K562 (cell line): ENCODE results near the gene NEDD4L. TPM values are rescaled to one million over a fixed set of nuclear protein-coding genes. Genes with fewer than 3 reads are reported as not detected.

Experiments used
- ATAC-seq: fragments of 200-7000 bp; cut with Tn5 transposase; 3 replicates; pipeline ENCODE4 v1.9.1; 2020; ENCODE audit warnings: moderate library complexity
- BruUV-seq: library from RNA; stranded (reverse); fragments of 400-500 nt; replicated peaks from 2 replicates; lab custom pipeline; 2021; lab: Mats Ljungman, UMichigan
- CTCF ChIA-PET: fragments of 300-600 bp; formaldehyde crosslinking; extraction: SDS; loops from one replicate; lab custom pipeline; 2021; ENCODE audit warnings: low intra/inter-chr PET ratio; lab: Yijun Ruan, JAX
- POLR2A ChIA-PET: fragments of 300-600, 350-650 bp; sonication (Branson Sonifier 250); formaldehyde crosslinking; extraction: SDS; loops from one replicate; lab custom pipeline; 2021; ENCODE audit warnings: antibody characterized with exemption, inconsistent platforms; lab: Yijun Ruan, JAX
- DNase-seq, 4 experiments: peaks; one replicate each; pipeline versions ENCODE4 v3.0.0 to v3.0.0-alpha.2; 2011 to 2018; ENCODE audit warnings: low spot score in 3 of 4, mixed read lengths in 3 of 4; ENCODE audit errors: extremely low read depth in 1 of 4
- FAIRE-seq: peaks from 2 replicates; lab custom pipeline; 2011; peaks lifted over from hg19 to GRCh38; lab: Jason Lieb, UNC
- H2AFZ ChIP-seq: 2 replicates; pipeline ENCODE4 v1.6.0; 2011; ENCODE audit warnings: low read depth, low read length, control low read depth, inconsistent platforms
- H3K27ac ChIP-seq: fragments of 200-600 bp; 3 replicates; pipeline ENCODE4 v1.8.0; 2011; ENCODE audit warnings: low read depth, mild to moderate bottlenecking, control low read depth, inconsistent platforms, low read length, moderate library complexity, mixed read lengths; ENCODE audit errors: extremely low read depth
- H3K27me3 ChIP-seq, 2 experiments: fragments of 300-600 bp in 1 of 2; 2 replicates in 1 of 2; 3 replicates in 1 of 2; pipeline versions ENCODE4 v1.6.0 to v1.8.0; 2011; ENCODE audit warnings: inconsistent platforms in 2 of 2, low read length in 2 of 2, mild to moderate bottlenecking in 1 of 2, mixed read lengths in 1 of 2, moderate library complexity in 1 of 2; ENCODE audit not compliant: control insufficient read depth in 2 of 2, insufficient read depth in 2 of 2
- H3K36me3 ChIP-seq: fragments of 300-600 bp; 3 replicates; pipeline ENCODE4 v1.8.0; 2011; ENCODE audit warnings: mild to moderate bottlenecking, low read length, inconsistent platforms; ENCODE audit not compliant: control insufficient read depth, insufficient read depth
- H3K4me1 ChIP-seq, 2 experiments: fragments of 200-600 bp in 1 of 2; replicated peaks in 1 of 2; 2 replicates in 1 of 2; 3 replicates in 1 of 2; pipeline versions ENCODE4 v1.5.1 to v1.8.0; 2011; ENCODE audit warnings: inconsistent platforms in 2 of 2, low read length in 2 of 2, mild to moderate bottlenecking in 1 of 2, mixed read lengths in 1 of 2, moderate library complexity in 1 of 2; ENCODE audit not compliant: control insufficient read depth in 2 of 2, insufficient read depth in 2 of 2
- H3K4me2 ChIP-seq: 2 replicates; pipeline ENCODE4 v1.6.1; 2011; ENCODE audit warnings: low read length, control low read depth, inconsistent platforms, mixed read lengths; ENCODE audit not compliant: insufficient read depth
- H3K4me3 ChIP-seq: fragments of 200-600 bp; sonication (generic), shearing (Covaris generic); 2 replicates; pipeline ENCODE4 v1.5.1; 2016; ENCODE audit warnings: control low read depth, inconsistent platforms
- H3K79me2 ChIP-seq: fragments of 200-600 bp; 3 replicates; pipeline ENCODE4 v1.8.0; 2011; ENCODE audit warnings: low read length, inconsistent platforms; ENCODE audit not compliant: control insufficient read depth, insufficient read depth
- H3K9ac ChIP-seq, 2 experiments: 2 replicates each; pipeline versions ENCODE4 v1.6.0 to v1.6.1; 2011; ENCODE audit warnings: low read depth in 2 of 2, low read length in 2 of 2, control low read depth in 1 of 2, inconsistent platforms in 1 of 2, mild to moderate bottlenecking in 1 of 2, mixed read lengths in 1 of 2; ENCODE audit not compliant: insufficient read depth in 1 of 2
- H3K9me1 ChIP-seq: one replicate; pipeline ENCODE4 v1.6.0; 2011; ENCODE audit warnings: inconsistent platforms, mild to moderate bottlenecking, low read length, moderate library complexity; ENCODE audit not compliant: control insufficient read depth, insufficient read depth
- H3K9me3 ChIP-seq: replicated peaks from 2 replicates; pipeline ENCODE4 v1.5.1; 2011; ENCODE audit warnings: low read depth, low read length, inconsistent platforms; ENCODE audit not compliant: control insufficient read depth, insufficient read depth
- H4K20me1 ChIP-seq: replicated peaks from 2 replicates; pipeline ENCODE4 v1.6.1; 2011; ENCODE audit warnings: low read length, inconsistent platforms, mixed read lengths; ENCODE audit not compliant: control insufficient read depth, insufficient read depth
- GATA2 ChIP-seq: sonication (generic); formaldehyde crosslinking; IDR thresholded peaks from 2 replicates; pipeline ENCODE4 v1.4.0; 2020; ENCODE audit warnings: mild to moderate bottlenecking, missing genetic modification reagents
- GTF2F1 ChIP-seq: IDR thresholded peaks from 2 replicates; pipeline ENCODE4 v1.6.1; 2011; ENCODE audit warnings: low read depth, low read length, improper control_type of control experiment
- MECOM ChIP-seq: fragments of 250-450 bp; sonication (Bioruptor Pico); IDR thresholded peaks from 2 replicates; pipeline ENCODE4 v1.8.0; 2022; ENCODE audit warnings: inconsistent platforms
- MED1 ChIP-seq: sonication (generic); formaldehyde crosslinking; IDR thresholded peaks from 2 replicates; pipeline ENCODE4 v1.8.1; 2023; ENCODE audit warnings: missing genetic modification reagents, borderline replicate concordance
- RFX5 ChIP-seq: IDR thresholded peaks from 2 replicates; pipeline ENCODE4 v1.6.1; 2011; ENCODE audit warnings: low read depth, mild to moderate bottlenecking, improper control_type of control experiment, low read length
- TAF1 ChIP-seq: IDR thresholded peaks from 2 replicates; pipeline ENCODE4 v1.6.1; 2011; ENCODE audit warnings: mild to moderate bottlenecking, low read length, moderate library complexity; ENCODE audit not compliant: insufficient read depth, control insufficient read depth, severe bottlenecking; ENCODE audit errors: extremely low read depth
- TAF9B ChIP-seq: fragments of 450-650 bp; IDR thresholded peaks from 2 replicates; pipeline ENCODE4 v1.6.1; 2018; ENCODE audit warnings: mild to moderate bottlenecking; ENCODE audit not compliant: partially characterized antibody
- ZNF239 ChIP-seq: fragments of 250-450 bp; sonication (Bioruptor Pico); IDR thresholded peaks from 2 replicates; pipeline ENCODE4 v1.4.0; 2020; ENCODE audit warnings: mild to moderate bottlenecking
- WGBS: fragments of 100-300 bp; shearing (Covaris generic); methylation state at CpG from one replicate; pipeline ENCODE4 v1.1.6; 2016; ENCODE audit warnings: low coverage, mixed read lengths; ENCODE audit not compliant: insufficient coverage; ENCODE audit errors: missing lambda C conversion rate; 5-methylcytosine and 5-hydroxymethylcytosine counted together
- in situ Hi-C: fragments of 300-500 bp; cut with MboI; formaldehyde crosslinking; loops from 4 replicates; pipeline ENCODE4 v1.15.0; 2018; ENCODE audit warnings: inconsistent platforms, mixed read lengths
- intact Hi-C: fragments of 100-400 bp; cut with micrococcal nuclease; formaldehyde crosslinking; loops from 2 replicates; pipeline ENCODE4 v1.14.2; 2022
- polyA plus RNA-seq, 8 experiments: library from polyadenylated mRNA; depleted of rRNA in 4 of 8; stranded (reverse) in 5 of 8; unstranded in 3 of 8; fragments of >200 nt; fragmentation: Nextera tagmentation in 2 of 8; fragmentation: Illumina TruSeq in 1 of 8; extraction: Ambion mirVana in 2 of 8; extraction: Trizol in 1 of 8; gene quantifications; 2 replicates each; pipeline versions ENCODE4 v1.2.1 to v1.2.3, GENCODE V29; 2011 to 2014; ENCODE audit warnings: inconsistent platforms in 1 of 8, missing spikeins in 1 of 8
- total RNA-seq, 7 experiments: library from RNA; depleted of rRNA in 6 of 7; stranded (reverse); fragments of >200 nt in 6 of 7; fragmentation: Illumina TruSeq in 2 of 7; extraction: Trizol in 2 of 7; gene quantifications; 2 replicates each; pipeline versions ENCODE4 v1.2.1 to v1.2.3, GENCODE V29; 2011 to 2021; ENCODE audit warnings: low replicate concordance in 1 of 7
- TF ChIP-seq, protein P1 (sequence below): sonication (generic); formaldehyde crosslinking; IDR thresholded peaks from 2 replicates; pipeline ENCODE4 v1.8.0; 2022; ENCODE audit warnings: mild to moderate bottlenecking, missing genetic modification reagents
- TF ChIP-seq, protein P2 (sequence below): fragments of 250-450 bp; sonication (Bioruptor Pico); IDR thresholded peaks from 2 replicates; pipeline ENCODE4 v1.8.0; 2022; ENCODE audit warnings: moderate library complexity, mild to moderate bottlenecking, inconsistent platforms

NEDD4L gene
- total and polyA plus RNA-seq, 9 of the 15 experiments (the other 6 are each of a cell fraction or from before 2014, with no cell fraction given): 8.1 to 33.4 (median 19.9) TPM

DNA sequence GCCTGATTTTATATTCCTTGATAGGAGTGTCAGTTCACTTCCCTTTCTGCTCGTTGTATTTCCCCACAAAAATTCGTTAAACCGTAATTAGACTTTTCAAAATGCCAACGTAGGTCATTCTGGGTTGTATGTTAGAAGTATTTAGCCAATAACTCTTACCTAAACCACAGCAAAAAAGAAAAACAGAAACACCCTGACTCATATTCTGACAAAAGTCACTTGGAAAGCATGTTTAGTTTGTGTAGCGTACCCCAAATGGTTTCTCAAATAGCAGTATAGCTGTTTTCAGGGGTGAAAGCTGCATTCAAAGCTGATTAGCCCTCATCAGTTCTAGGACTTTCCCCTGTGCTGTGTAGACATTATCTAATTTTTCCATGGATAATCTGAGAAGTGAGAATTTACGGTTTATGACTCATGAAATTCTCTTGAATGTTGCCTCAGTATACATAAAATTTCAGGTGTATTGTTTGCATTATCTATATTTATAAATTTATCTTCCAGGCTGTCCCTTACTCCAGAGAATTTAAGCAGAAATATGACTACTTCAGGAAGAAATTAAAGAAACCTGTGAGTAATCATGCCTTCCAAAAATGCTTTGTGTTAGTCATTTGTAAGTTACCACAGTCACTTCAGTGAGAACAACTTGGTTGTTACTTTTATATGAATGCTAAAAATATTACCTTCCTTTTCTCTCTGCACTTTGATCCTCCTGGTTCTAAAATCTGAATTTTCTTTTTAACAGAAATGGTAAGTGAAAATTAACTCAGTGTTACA is 319.9 kb downstream of the NEDD4L start (continued):
- TF ChIP-seq ZNF239 (CRISPR knock-in tag): no peak
- TF ChIP-seq, protein P1, sequence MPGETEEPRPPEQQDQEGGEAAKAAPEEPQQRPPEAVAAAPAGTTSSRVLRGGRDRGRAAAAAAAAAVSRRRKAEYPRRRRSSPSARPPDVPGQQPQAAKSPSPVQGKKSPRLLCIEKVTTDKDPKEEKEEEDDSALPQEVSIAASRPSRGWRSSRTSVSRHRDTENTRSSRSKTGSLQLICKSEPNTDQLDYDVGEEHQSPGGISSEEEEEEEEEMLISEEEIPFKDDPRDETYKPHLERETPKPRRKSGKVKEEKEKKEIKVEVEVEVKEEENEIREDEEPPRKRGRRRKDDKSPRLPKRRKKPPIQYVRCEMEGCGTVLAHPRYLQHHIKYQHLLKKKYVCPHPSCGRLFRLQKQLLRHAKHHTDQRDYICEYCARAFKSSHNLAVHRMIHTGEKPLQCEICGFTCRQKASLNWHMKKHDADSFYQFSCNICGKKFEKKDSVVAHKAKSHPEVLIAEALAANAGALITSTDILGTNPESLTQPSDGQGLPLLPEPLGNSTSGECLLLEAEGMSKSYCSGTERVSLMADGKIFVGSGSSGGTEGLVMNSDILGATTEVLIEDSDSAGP: no peak
- TF ChIP-seq TAF1: no peak

DNA sequence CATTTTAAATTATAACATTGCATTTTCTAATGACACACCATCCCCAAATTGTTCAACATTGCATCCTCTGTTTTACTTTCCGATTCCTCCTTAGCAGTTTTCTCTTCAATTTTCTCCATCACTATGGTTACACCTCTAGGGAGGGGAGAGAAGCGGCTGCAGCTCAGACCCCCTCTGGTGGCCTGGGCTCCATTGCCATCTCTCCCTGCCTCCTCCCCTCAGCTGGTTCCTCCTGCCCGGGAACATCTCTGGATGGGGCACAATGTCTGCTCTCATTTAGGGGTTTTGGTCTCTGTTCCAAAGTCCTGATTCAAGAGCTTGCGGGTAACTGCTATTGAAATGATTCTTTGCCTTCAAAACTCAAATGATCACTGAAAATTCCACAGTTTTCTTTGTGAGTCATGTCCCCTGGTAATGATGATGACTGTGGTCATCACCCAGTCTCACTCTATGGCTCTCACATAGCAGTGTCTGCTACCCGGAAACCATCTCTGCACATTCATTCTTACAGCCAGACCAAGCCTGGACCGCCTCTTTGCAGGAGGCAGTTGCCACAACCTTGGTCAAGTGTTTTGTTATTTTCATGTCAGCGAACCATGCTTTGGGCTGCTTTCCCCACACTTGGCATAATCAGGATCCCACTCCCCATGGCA is 321.0 kb downstream of the NEDD4L start:
- no peak overlapping the region for H3K4me3 ChIP-seq
- FAIRE-seq (no peak), DNase-seq (no peak), ATAC-seq (no peak)
- H3K9me3 ChIP-seq: no peaks in the 10 kb centered on the region
- H3K79me2 ChIP-seq: no peaks in the 10 kb centered on the region
- no TSS peak for BruUV-seq
- TF ChIP-seq GTF2F1 (no peak), TAF9B (no peak), MECOM (CRISPR knock-in tag) (no peak), MED1 (no peak), RFX5 (no peak), GATA2 (no peak)
- TF ChIP-seq, protein P2, sequence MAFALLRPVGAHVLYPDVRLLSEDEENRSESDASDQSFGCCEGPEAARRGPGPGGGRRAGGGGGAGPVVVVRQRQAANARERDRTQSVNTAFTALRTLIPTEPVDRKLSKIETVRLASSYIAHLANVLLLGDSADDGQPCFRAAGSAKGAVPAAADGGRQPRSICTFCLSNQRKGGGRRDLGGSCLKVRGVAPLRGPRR (CRISPR knock-in tag): no peak
- H4K20me1 ChIP-seq: no peaks in the 10 kb centered on the region
- no peaks in the 10 kb centered on the region for H3K9me1 ChIP-seq
- intact Hi-C loops: no loop called here
- H3K36me3 ChIP-seq: peaks cover 9% of the 10 kb centered on the region; the same call in 1 of the 3 replicates
- H3K4me1 ChIP-seq: no peaks in the 10 kb centered on the region
- H3K9ac ChIP-seq: no peak overlapping the region
- no peak overlapping the region for H3K27ac ChIP-seq
- H3K4me2 ChIP-seq: no peak overlapping the region
- no peaks in the 10 kb centered on the region for H3K27me3 ChIP-seq
- ChIA-PET POLR2A (no interaction called here), CTCF (no interaction called here)
- in situ Hi-C loops: no loop called here
- 81% methylated on average over 7 of the region's 7 CpGs for WGBS
- no peak overlapping the region for H2AFZ ChIP-seq
